ENCODE measurements around the gene UBE2F.
"Not testable (repeated sequence)": the region's sequence is repeated elsewhere in the genome, so short reads cannot be mapped to it uniquely, and the experiment has no call there.

Gene UBE2F

GRCh38 chr2:237944302-237944701 is 22.5 kb upstream of the UBE2F start:
- no peak for DNase-seq (ENCODE audit: low read depth in 2 of 2)

- DNase-seq (ENCODE audit: low read depth in 2 of 2), result no peak
Measured at GRCh38 chr2:237946423-237946822, 20.4 kb upstream of the UBE2F start.

GRCh38 chr2:237951354-237951753 is 15.5 kb upstream of the UBE2F start:
- DNase-seq (ENCODE audit: low read depth in 2 of 2), result not testable (repeated sequence)

GRCh38 chr2:237951878-237952277 is 14.9 kb upstream of the UBE2F start:
- DNase-seq (ENCODE audit: low read depth in 2 of 2), result no peak

- DNase-seq (ENCODE audit: low read depth in 2 of 2), result no peak
Measured at GRCh38 chr2:237952851-237953250, 14.0 kb upstream of the UBE2F start.

- no peak for DNase-seq (ENCODE audit: low read depth in 2 of 2)
Measured at GRCh38 chr2:237955640-237956401, 11.0 kb upstream of the UBE2F start.

- DNase-seq (ENCODE audit: low read depth in 2 of 2), result no peak
Measured at GRCh38 chr2:237956402-237956736, 10.4 kb upstream of the UBE2F start.

GRCh38 chr2:237961637-237962036 is 5.2 kb upstream of the UBE2F start:
- DNase-seq (ENCODE audit: low read depth in 2 of 2), result no peak

- no peak for DNase-seq (ENCODE audit: low read depth in 2 of 2)
Measured at GRCh38 chr2:237962432-237963084, 4.3 kb upstream of the UBE2F start.

GRCh38 chr2:237963490-237963991 is 3.3 kb upstream of the UBE2F start:
- DNase-seq (ENCODE audit: low read depth in 2 of 2), result not testable (repeated sequence)

GRCh38 chr2:237964194-237964577 is 2.6 kb upstream of the UBE2F start:
- no peak for DNase-seq (ENCODE audit: low read depth in 2 of 2)

- no peak for DNase-seq (ENCODE audit: low read depth in 2 of 2)
Measured at GRCh38 chr2:237964578-237965404, 2.0 kb upstream of the UBE2F start.

- DNase-seq (ENCODE audit: low read depth in 2 of 2), result not testable (repeated sequence)
Measured at GRCh38 chr2:237965844-237966243, 970 bp upstream of the UBE2F start.

- no peak for DNase-seq (ENCODE audit: low read depth in 2 of 2)
Measured at GRCh38 chr2:237966250-237966564, 607 bp upstream of the UBE2F start.

GRCh38 chr2:237967463-237967951 is 693 bp downstream of the UBE2F start:
- no peak for DNase-seq (ENCODE audit: low read depth in 2 of 2)

GRCh38 chr2:237968048-237968862 is 1.4 kb downstream of the UBE2F start:
- DNase-seq (ENCODE audit: low read depth in 2 of 2), result peak in 1 of 2 donors; percentile 16

- no peak for DNase-seq (ENCODE audit: low read depth in 2 of 2)
Measured at GRCh38 chr2:237971661-237972060, 4.8 kb downstream of the UBE2F start.

- DNase-seq (ENCODE audit: low read depth in 2 of 2), result no peak
Measured at GRCh38 chr2:237972211-237972610, 5.4 kb downstream of the UBE2F start.

- DNase-seq (ENCODE audit: low read depth in 2 of 2), result no peak
Measured at GRCh38 chr2:237972936-237973335, 6.1 kb downstream of the UBE2F start.

GRCh38 chr2:237977380-237977779 is 10.6 kb downstream of the UBE2F start:
- DNase-seq (ENCODE audit: low read depth in 2 of 2), result no peak

GRCh38 chr2:237978058-237978712 is 11.4 kb downstream of the UBE2F start:
- no peak for DNase-seq (ENCODE audit: low read depth in 2 of 2)

All from stimulated activated CD8-positive, alpha-beta memory T cell treated with anti-CD3 and anti-CD28 coated beads, Interleukin-7, amount 100 ng/mL, for 1 hour (primary cell).